ENCODE measurements around the gene RNF187.

RNF187 gene

DNA sequence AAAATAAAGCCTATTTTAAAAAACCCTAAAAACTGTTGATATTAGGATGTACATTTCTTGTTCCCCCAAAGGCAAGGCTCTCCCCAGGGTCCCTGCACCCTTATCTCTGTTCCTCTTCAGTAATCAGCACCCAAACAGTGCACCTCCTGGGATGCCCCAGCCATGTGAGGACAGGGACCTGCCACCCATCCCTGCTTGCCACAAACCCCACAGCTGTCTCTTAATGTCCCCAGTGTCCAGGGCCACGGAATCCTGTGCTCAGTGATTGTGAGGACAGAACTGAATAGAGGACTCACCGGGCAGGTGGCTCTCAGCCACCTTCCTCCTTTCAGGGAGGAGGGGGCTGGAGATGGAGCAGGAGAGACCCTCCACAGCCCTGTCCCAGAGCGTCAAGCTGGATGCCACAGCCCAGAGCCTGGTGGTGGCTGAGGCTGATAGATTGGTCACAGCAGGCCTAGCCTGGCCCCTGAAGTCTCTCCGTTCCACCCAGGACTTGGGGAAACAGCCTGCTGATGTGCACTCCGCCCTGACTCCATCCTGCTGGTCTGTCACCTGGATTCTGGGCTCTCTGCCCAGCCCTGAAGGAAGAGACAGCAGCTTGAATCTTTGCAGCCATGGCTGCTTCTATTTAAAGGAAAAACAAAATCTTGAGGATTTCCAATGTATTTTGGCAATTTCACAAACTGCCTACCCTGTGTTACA, 23.1 kb downstream of the RNF187 start:
- no peak for DNase-seq (ENCODE audit: low spot score)

DNA sequence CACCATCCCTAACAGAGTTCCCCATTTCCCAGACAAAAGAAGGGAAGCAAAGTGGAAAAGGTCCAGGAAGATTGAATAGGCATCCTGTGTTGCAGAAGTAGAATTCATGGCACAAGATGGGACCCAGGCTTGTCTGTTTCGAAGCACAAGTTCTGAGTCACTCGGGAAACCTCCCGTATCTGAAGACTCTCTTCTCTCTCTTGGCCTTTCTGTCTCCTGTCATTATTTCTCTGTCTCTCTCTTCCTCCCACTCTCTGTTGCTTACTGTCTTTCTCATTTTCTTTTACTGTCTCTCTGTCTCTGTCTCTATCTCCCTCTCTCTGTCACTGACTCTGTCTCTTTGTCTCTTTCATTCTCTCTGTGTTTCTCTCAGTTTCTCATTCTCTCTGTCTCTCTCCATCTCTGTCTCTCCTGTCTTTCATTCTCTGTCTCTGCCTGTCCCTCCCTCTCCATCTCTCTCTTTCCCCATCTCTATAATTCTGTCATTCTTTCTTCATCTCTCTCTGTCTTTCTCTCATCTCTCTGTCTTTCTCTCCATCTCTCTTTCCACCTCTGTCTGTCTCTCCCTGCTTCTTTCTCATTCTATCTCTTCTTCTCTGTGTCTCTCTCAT, 23.7 kb downstream of the RNF187 start:
- no peak for DNase-seq (ENCODE audit: low spot score)

DNA sequence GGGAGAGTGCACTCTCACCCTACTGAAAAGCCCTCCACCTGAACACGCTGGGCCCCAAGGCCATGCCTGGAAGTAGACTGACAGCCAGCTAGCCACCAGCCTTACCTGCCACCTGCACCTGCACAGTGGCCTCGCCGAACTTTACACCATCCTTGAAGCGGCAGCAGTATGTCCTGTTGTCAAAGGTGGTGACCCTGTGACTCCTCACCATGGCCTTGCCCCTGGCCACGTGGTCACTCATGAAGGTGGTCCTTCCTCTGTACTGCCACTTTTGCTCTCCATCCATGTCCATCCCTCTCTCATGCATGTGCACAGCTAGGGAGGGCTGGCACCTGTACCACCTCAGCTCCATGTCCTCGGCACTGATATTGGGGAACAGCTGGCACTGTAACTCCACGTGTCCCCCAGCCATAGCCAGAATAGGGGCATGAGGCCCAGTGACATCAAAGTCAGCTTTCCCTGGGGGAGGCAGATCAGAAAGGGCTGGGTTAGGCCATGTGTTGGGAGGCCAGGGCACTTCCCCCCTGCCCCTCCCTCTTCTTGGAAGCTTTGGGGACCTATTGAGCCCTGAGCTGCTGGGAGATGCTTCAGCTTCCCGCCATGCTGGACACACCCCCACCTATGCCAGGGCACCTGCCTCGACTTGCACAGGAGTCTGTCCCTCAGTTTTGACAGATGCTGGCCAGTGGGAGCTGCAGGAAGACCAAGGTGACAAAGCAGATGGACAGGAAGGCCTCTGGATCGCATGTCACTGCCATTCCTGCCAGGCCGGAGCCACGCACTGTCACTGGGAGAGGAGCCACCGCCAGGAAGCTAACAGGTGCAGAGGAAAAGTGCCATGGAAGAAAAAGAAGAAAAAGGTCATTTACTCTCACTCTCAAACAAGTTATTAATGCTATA, 24.6 kb downstream of the RNF187 start:
- no peak for DNase-seq (ENCODE audit: low spot score)

DNA sequence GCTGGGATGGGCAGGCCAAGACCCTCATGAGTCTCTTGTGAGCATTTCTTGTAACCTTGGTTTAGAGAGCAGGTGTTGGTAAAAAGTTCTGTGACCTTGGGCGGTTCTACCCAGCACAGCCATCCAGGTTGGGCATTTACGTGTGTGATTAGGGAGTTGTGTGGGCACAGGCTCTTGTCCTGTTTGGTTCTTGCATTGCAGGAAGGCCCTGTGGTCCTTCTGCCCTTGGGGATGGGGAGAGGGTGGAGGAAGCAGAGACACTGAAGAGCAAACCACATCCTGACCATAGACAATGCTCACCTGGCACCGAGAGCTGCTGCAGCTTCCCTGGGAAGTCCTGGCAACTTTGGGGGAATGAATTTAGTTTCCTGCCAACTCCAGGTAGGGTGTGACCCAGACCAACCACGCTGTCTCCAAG, 25.6 kb downstream of the RNF187 start:
- no peak for DNase-seq (ENCODE audit: low spot score)

DNA sequence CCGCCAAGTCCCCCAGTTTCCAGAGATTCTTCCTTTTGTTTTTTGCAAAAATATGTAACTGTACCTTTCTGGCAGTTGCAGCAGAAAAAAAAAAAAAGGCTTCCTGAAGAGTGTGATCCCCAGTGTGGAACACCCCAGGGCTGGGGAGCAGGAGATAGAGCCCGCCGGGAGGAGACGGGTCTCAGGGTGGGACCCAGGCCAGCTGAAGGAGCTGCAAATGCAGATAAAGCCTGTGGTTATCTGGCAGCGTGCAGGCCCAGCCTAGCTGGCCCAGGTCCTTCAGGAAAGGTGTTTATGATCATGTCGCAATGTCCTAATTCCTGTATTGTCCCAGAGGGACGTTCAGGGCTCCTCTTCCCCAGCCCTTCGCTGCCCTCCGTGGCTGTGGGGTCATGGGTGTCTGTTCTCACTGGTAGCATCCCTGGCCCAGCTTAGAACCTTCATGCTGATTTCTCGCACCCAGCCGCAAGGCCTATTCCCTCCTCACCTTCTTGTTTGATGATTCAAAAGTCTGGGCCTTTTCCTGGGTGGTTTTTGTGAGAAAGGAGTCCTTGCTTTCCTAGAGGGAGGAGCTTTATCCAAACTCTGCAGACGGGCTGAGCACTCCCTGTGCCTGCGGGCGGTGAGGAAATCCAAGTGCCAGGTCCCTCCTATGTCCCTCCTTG, 26.2 kb downstream of the RNF187 start:
- DNase-seq (ENCODE audit: low spot score), result no peak

DNA sequence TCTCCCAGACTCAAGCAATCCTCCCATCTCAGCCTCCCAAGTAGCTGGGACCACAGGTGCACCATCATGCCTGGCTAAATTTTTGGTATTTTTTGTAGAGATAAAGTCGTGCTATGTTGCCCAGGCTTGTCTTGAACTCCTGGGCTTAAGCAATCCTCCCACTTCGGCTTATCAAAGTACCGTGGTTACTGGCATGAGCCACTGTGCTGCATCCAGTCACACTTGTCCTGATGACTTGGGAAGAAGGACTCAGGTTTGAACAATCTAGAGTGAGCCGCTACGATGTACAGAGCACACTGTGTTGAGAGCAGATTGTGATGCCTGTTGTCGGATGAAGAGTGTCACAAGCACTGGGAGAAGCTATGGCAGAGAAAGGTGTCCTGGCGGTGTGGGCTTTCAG, 27.2 kb downstream of the RNF187 start:
- no peak for DNase-seq (ENCODE audit: low spot score)

DNA sequence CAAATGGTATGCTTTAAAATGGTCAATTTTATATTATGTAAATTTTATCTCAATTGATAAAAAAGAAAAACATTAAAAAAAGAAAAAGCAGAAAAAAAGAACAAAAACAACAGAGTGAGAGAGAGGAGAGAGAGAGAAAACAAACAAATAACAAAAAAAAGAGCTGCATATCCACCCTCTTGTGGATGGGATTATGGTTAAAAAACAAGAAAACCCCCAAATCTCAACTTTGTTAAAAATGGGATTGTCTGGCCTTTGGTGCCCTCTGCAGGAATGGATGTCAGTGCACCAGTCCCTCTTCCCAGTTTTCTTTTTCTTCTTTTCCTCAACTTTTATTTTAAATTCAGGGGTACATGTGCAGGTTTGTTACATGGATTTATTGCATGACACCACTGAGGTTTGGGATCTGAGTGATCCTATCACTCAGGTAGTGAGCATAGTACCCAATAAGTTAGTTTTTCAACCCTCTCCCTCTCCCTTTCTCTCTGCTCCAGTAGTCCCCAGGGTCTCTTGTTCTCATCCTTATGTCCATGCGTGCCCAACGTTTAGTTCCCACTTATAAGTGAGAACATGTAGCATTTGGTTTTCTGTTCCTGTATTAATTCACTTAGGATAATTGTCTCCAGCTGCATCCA, 28.1 kb downstream of the RNF187 start:
- DNase-seq (ENCODE audit: low spot score), result peak; percentile 62

DNA sequence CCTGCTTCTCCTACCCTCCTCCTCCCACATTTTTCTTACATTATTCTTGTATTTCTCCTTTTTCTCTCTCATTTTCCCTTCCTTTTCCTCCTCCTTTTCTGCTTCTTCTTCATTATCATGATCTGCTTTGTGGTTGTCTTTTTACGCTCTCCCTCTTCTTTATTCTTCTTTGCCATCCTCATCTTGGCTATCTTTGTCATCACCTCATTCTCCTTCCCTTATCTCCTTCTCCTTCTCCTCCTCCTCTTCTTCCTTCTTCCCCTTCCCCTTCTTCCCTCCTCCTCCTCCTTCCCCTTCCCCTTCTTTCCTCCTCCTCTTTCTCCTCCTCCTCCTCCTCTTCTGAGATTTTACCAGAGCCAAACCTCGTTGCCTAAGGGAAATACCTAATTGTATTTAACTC, 30.5 kb downstream of the RNF187 start:
- DNase-seq (ENCODE audit: low spot score), result no peak

DNA sequence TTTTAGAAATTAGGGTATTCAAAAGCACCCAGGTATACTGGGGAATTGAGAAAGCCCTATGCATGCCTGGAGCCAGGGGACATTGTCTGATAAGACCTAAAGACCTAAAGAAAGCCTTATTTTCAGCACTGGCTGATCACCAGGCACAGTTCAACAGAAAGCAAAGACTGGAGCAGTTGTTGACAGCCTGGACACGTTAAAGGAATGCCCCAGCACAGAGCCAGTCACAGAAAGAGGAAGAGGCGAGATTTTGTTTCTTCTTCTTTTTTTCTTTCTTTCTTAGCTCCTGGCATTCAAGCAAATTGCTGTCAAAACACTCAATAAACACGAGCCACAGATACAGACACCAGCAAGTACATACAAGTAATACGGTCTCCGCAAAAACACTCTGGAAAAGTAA, 40.4 kb downstream of the RNF187 start:
- no peak for DNase-seq (ENCODE audit: low spot score)

DNA sequence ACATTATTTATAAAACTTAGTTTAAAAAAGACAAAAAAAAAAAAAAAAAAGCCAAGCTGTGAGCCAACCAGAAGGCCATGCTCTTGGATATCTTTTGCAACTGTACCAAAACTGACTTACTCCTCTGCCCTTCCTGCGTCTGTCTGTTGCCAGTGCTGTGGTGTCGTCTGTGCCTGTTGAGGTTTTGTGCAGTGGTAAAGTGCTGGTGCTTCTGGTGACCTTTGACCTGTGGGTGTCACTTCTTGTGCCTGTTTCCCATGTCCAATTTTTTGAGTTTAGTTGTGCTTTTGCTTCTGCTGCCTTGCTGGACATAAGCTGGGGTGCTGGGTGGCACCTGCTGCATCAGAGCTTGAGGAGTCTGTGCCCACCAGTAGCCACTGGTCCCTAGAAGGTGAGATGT, 41.4 kb downstream of the RNF187 start:
- no peak for DNase-seq (ENCODE audit: low spot score)

DNA sequence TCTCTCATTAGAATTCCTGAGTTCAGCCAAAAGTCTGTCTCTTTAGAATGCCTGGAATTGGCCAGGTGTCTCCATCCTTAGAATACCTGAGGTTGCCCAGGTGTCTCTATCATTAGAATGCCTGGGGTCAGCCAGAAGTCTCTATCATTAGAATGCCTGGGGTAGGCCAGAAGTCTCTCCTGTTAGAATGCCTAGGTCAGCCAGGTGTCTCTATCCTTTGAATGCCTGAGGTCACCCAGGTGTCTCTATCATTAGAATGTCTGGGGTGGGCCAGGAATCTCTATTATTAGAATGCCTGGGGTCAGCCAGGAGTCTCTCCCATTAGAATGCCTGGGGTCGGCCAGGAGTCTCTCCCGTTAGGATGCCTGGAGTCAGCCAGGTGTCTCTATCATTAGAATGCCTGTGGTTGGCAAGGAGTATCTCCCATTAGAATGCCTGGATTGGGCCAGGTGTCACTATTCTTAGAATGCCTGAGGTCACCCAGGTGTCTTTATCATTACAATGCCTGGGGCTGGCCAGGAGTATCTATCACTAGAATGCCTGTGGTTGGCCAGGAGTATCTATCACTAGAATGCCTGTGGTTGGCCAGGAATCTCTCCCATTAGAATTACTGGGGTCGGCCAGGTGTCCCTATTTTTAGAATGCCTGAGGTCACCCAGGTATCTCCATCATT, 43.0 kb downstream of the RNF187 start:
- DNase-seq (ENCODE audit: low spot score), result no peak

DNA sequence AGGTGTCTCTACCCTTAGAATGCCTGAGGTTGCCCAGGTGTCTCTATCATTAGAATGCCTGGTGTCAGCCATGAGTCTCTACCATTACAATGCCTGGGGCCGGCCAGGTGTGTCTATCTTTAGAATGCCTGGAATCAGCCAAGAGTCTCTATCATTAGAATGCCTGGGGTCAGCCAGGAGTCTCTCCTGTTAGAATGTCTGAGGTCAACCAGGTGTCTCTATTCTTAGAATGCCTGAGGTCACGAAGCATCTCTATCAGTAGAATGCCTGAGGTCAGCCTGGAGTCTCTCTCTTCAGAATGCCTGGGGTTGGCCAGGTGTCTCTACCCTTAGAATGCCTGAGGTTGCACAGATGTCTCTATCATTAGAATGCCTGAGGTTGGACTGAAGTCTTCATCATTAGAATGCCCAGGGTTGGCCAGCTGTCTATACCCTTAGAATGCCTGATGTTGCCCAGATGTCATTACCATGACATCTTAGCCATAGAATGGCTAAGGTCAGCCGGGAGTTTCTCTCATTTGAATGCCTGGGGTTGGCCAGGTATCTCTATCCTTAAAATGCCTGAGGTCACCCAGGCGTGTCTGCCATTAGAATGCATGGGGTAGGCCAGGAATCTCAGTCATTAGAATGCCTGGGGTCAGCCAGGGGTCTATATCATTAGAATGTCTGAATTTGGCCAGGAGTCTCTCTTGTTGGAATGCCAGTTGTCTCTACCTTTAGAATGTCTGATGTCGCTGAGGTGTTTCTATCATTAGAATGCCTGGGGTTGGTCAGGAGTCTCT, 44.0 kb downstream of the RNF187 start:
- DNase-seq (ENCODE audit: low spot score), result no peak

DNA sequence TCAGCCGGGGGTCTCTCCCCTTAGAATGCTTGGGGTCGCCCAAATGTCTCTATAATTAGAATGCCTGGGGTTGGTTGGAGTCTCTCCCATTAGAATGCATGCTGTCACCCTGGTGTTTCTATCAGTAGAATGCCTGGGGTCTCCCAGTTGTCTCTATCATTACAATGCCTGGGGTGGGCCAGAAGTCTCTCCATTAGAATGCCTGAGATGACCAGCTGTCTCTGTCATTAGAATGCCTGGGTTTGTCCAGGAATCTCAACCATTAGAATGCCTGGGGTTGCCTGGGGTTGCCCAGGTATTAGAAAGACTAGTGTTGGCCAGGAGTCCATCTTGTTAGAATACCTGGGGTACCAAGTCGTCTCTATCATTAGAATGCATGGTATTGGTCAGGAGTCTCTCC, 51.6 kb downstream of the RNF187 start:
- no peak for DNase-seq (ENCODE audit: low spot score)

DNA sequence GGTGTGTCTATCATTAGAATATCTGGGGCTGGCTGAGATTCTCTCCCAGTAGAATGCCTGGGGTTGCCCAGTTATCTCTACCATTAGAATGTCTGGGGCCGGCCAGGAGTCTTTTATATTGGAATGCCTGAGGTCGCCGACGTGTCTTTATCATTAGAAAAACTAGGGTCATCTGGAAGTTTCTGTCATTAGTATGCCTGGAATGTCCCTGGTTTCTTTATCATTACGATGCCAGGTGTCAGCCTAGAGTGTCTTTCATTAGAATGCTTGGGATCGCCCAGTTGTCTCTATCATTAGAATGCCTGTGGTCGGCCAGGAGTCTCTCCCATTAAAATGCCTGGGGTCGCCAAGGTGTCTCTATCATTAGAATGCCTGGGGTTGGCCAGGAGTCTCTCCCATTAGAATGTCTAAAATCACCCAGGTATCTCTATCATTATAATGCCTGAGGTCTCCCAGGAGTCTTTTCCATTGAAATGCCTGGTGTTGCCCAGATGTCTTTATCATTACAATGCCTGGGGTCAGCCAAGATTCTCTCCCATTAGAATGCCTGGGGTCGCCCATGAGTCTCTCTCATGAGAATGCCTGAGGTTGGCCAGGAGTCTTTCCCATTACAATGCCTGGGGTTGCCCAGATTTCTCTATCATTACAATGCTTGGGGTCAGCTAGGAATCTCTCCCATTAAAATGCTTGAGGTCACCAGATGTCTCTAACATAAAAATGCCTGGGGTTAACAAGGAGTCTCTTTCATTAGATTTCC, 53.2 kb downstream of the RNF187 start:
- DNase-seq (ENCODE audit: low spot score), result no peak

DNA sequence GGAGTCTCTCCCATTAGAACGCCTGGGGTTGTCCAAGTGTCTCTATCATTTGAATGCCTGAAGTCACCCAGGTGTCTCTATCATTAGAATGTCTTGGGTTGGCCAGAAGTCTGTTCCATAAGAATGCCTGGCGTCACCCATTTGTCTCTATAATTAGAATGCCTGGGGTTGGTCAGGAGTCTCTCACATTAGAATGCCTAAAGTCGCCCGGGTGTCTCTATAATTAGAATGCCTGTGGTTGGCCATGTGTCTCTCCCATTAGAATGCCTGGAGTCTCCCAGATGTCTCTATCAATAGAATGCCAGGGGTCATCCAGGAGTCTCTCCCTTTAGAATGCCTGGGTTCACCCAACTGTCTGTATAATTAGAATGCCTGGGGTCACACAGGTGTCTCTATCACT, 54.5 kb downstream of the RNF187 start:
- no peak for DNase-seq (ENCODE audit: low spot score)

DNA sequence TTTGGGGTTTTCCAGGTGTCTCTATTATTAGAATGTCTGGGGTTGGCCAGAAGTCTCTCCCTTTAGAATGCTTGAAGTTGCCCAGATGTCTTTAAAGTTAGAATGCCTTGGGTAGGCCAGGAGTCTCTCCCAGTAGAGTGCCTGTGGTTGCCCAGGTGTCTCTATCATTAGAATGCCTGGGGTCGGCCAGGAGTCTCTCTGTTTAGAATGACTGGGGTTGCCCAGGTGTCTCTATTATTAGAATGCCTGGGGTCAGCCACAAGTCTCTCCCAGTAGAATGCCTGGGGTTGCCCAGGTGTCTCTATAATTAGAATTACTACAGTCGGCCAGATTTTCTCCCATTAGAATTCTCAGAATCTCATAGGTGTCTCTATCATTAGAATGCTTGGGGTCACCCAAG, 55.2 kb downstream of the RNF187 start:
- no peak for DNase-seq (ENCODE audit: low spot score)

DNA sequence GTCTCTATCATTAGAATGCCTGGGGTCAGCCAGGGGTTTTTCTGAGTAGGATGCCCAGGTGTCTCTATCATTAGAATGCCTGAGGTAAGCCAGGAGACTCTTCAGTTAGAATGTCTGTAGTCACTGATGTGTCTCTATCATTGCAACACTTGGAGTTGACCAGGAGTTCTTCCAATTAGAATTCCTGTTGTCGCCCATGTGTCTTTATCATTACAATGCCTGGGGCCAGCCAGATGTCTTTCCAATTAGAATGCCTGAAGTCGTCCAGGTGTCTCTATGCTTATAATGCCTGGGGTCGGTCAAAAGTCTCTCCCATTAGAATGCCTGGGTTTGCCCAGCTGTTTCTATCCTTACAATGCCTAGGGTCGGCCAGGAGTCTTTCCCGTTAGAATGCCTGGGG, 55.8 kb downstream of the RNF187 start:
- DNase-seq (ENCODE audit: low spot score), result no peak

DNA sequence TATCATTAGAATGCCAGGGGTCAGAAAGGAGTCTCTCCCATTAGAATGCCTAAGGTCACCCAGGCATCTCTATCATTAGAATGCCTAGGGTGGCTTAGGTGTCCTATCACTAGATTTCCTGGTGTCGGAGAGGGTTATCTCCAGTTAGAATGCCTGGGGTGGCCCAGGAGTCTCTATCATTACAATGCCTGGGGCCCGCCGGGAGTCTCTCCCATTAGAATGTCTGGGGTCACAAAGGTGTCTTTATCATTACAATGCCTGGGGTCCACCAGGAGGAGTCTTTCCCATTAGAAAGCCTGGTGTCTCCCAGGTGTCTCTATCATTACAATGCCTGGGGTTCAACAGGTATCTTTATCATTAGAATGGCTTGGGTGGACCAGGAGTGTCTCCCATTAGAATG, 56.2 kb downstream of the RNF187 start:
- DNase-seq (ENCODE audit: low spot score), result no peak

DNA sequence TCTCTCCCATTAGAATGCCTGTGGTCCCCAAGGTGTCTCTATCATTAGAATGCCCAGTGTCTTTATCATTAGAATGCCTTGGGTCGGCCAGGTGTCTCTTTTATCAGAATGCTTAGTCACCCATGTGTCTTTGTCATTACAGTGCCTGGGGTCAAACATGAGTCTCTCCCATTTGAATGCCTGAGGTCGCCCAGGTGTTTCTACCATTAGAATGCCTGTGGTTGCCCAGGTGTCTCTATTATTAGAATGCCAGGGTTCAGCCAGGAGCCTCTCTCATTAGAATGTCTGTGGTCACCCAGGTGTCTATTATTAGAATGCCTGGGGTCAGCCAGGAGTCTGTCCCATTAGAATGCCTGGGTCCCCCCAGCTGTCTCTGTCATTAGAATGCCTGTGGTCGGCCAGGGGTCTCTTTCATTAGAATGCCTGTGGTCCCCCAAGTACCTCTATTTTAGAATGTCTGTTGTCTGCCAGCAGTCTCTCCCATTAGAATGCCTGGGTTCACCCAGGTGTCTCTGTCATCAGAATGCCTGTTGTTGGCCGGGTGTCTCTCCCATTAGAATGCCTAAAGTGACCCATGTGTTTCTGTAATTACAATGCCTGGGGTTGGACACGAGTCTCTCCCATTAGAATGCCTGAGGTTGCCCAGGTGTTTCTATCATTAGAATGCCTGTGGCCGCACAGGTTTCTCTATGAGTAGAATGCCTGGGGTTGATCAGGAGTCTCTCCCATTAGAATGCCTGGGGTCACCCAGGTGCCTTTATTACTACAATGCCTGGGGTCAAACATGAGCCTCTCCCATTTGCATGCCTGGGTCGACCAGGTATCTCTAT, 57.1 kb downstream of the RNF187 start:
- DNase-seq (ENCODE audit: low spot score), result no peak
